ENCODE measurements around the gene THEMIS.

THEMIS gene

GRCh38 chr6:127794405-127794804 lies 106.5 kb downstream of the THEMIS start:
- Histone ChIP-seq H3K27me3 (ENCODE audit: insufficient read depth, low read depth, severe bottlenecking) (no peaks in the 10 kb centered on the region), H3K36me3 (no peaks in the 10 kb centered on the region), H3K27ac (no peak overlapping the region), H3K9me3 (ENCODE audit: severe bottlenecking) (no peaks in the 10 kb centered on the region), H3K4me3 (ENCODE audit: low read depth, low read length) (no peak overlapping the region)
- no peak for DNase-seq
- no peak for TF ChIP-seq CTCF (IDR thresholded peaks at IDR 0.05; ENCODE audit: low read depth, low read length)

GRCh38 chr6:127793396-127793795 lies 107.5 kb downstream of the THEMIS start:
- no peak for TF ChIP-seq CTCF (IDR thresholded peaks at IDR 0.05; ENCODE audit: low read depth, low read length)
- H3K27ac ChIP-seq = no peak overlapping the region
- no peak for DNase-seq
- no peaks in the 10 kb centered on the region for H3K36me3 ChIP-seq
- H3K27me3 ChIP-seq (ENCODE audit: insufficient read depth, low read depth, severe bottlenecking) = no peaks in the 10 kb centered on the region
- H3K4me3 ChIP-seq (ENCODE audit: low read depth, low read length) = no peak overlapping the region
- H3K9me3 ChIP-seq (ENCODE audit: severe bottlenecking) = no peaks in the 10 kb centered on the region

- no peaks in the 10 kb centered on the region for H3K27me3 ChIP-seq (ENCODE audit: insufficient read depth, low read depth, severe bottlenecking)
- no peak overlapping the region for H3K4me3 ChIP-seq (ENCODE audit: low read depth, low read length)
- H3K36me3 ChIP-seq = no peaks in the 10 kb centered on the region
- no peak for TF ChIP-seq CTCF (IDR thresholded peaks at IDR 0.05; ENCODE audit: low read depth, low read length)
- no peaks in the 10 kb centered on the region for H3K9me3 ChIP-seq (ENCODE audit: severe bottlenecking)
- no peak overlapping the region for H3K27ac ChIP-seq
- no peak for DNase-seq
These were observed 108.2 kb downstream of the THEMIS start for GRCh38 chr6:127792616-127793015.

- H3K36me3 ChIP-seq = no peaks in the 10 kb centered on the region
- DNase-seq = no peak
- no peak for TF ChIP-seq CTCF (IDR thresholded peaks at IDR 0.05; ENCODE audit: low read depth, low read length)
- no peaks in the 10 kb centered on the region for H3K9me3 ChIP-seq (ENCODE audit: severe bottlenecking)
- no peaks in the 10 kb centered on the region for H3K27me3 ChIP-seq (ENCODE audit: insufficient read depth, low read depth, severe bottlenecking)
- H3K27ac ChIP-seq = no peak overlapping the region
- H3K4me3 ChIP-seq (ENCODE audit: low read depth, low read length) = no peak overlapping the region
These were observed 108.9 kb downstream of the THEMIS start for GRCh38 chr6:127791779-127792528.

- Histone ChIP-seq H3K36me3 (no peaks in the 10 kb centered on the region), H3K27me3 (ENCODE audit: insufficient read depth, low read depth, severe bottlenecking) (no peaks in the 10 kb centered on the region), H3K4me3 (ENCODE audit: low read depth, low read length) (no peak overlapping the region), H3K27ac (no peak overlapping the region), H3K9me3 (ENCODE audit: severe bottlenecking) (no peaks in the 10 kb centered on the region)
- no peak for DNase-seq
- TF ChIP-seq CTCF (IDR thresholded peaks at IDR 0.05; ENCODE audit: low read depth, low read length) = no peak
These were observed 110.3 kb downstream of the THEMIS start for GRCh38 chr6:127790571-127790970.

- no peak overlapping the region for H3K4me3 ChIP-seq (ENCODE audit: low read depth, low read length)
- no peaks in the 10 kb centered on the region for H3K27me3 ChIP-seq (ENCODE audit: insufficient read depth, low read depth, severe bottlenecking)
- no peaks in the 10 kb centered on the region for H3K9me3 ChIP-seq (ENCODE audit: severe bottlenecking)
- no peak for DNase-seq
- no peak for TF ChIP-seq CTCF (IDR thresholded peaks at IDR 0.05; ENCODE audit: low read depth, low read length)
- H3K27ac ChIP-seq = no peak overlapping the region
- H3K36me3 ChIP-seq = no peaks in the 10 kb centered on the region
These were observed 114.7 kb downstream of the THEMIS start for GRCh38 chr6:127786109-127786508.

Data from WERI-Rb-1 (cell line).